Measurements from ENCODE around the gene CBX5.

The CBX5 gene

GRCh38 chr12:54221402-54221984, 58.4 kb downstream of the CBX5 start:
- DNase-seq = no peak

GRCh38 chr12:54220567-54220966, 59.4 kb downstream of the CBX5 start:
- DNase-seq = no peak

- peak; percentile 75 for DNase-seq
Measured at GRCh38 chr12:54220092-54220557, 59.8 kb downstream of the CBX5 start.

GRCh38 chr12:54217774-54218241, 62.1 kb downstream of the CBX5 start:
- no peak for DNase-seq

GRCh38 chr12:54216797-54217661, 62.9 kb downstream of the CBX5 start:
- peak; percentile 81 for DNase-seq

GRCh38 chr12:54215989-54216796, 63.7 kb downstream of the CBX5 start:
- no peak for DNase-seq

GRCh38 chr12:54214553-54215406, 65.1 kb downstream of the CBX5 start:
- peak; percentile 89 for DNase-seq

- no peak for DNase-seq
Measured at GRCh38 chr12:54213079-54213478, 66.8 kb downstream of the CBX5 start.

- DNase-seq = no peak
Measured at GRCh38 chr12:54211920-54212319, 68.0 kb downstream of the CBX5 start.

GRCh38 chr12:54210400-54210790, 69.5 kb downstream of the CBX5 start:
- DNase-seq = no peak

- no peak for DNase-seq
Measured at GRCh38 chr12:54208591-54208990, 71.3 kb downstream of the CBX5 start.

- peak; percentile 56 for DNase-seq
Measured at GRCh38 chr12:54207539-54208294, 72.2 kb downstream of the CBX5 start.

- DNase-seq = no peak
Measured at GRCh38 chr12:54206791-54207190, 73.1 kb downstream of the CBX5 start.

GRCh38 chr12:54204316-54204715, 75.6 kb downstream of the CBX5 start:
- no peak for DNase-seq

- DNase-seq = peak; percentile 79
Measured at GRCh38 chr12:54201001-54201794, 78.7 kb downstream of the CBX5 start.

GRCh38 chr12:54200412-54200811, 79.5 kb downstream of the CBX5 start:
- DNase-seq = no peak

- no peak for DNase-seq
Measured at GRCh38 chr12:54199917-54200316, 80.0 kb downstream of the CBX5 start.

- no peak for DNase-seq
Measured at GRCh38 chr12:54199034-54199433, 80.9 kb downstream of the CBX5 start.

GRCh38 chr12:54197431-54197909, 82.5 kb downstream of the CBX5 start:
- DNase-seq = peak; percentile 68

GRCh38 chr12:54197010-54197409, 82.9 kb downstream of the CBX5 start:
- no peak for DNase-seq

GRCh38 chr12:54196396-54196795, 83.5 kb downstream of the CBX5 start:
- no peak for DNase-seq
